OCI-LY7 (cell line): Measurements from ENCODE around the gene LRRK1. TPM values are rescaled to one million over a fixed set of nuclear protein-coding genes. Genes with fewer than 3 reads are reported as not detected.

Source experiments
- BruUV-seq: library from RNA; stranded (reverse); fragments of 400-500 nt; replicated peaks from 2 replicates; lab custom pipeline; 2021; lab: Mats Ljungman, UMichigan
- CTCF ChIA-PET: fragments of 300-600 bp; sonication (Branson Sonifier 250); formaldehyde crosslinking; loops from one replicate; lab custom pipeline; 2022; ENCODE audit warnings: antibody characterized with exemption; ENCODE audit not compliant: unreplicated experiment; lab: Charles Lee
- POLR2A ChIA-PET: fragments of 300-600 bp; sonication (Branson Sonifier 250); formaldehyde crosslinking; loops from one replicate; lab custom pipeline; 2022; ENCODE audit warnings: antibody characterized with exemption; lab: Charles Lee
- DNase-seq: peaks from one replicate; pipeline ENCODE4 v3.0.0-alpha.2; 2015; ENCODE audit warnings: low spot score
- H2AFZ ChIP-seq: fragments of 200-600 bp; sonication (generic), shearing (Covaris generic); 2 replicates; pipeline ENCODE4 v1.6.1; 2014; ENCODE audit warnings: mild to moderate bottlenecking, antibody characterized with exemption, low read length, moderate library complexity
- H3K27ac ChIP-seq: fragments of 200-600 bp; sonication (generic); 2 replicates; pipeline ENCODE4 v1.5.1; 2014; ENCODE audit warnings: mixed run types, low read depth, mild to moderate bottlenecking, moderate library complexity, low read length, inconsistent platforms; ENCODE audit not compliant: poor library complexity, severe bottlenecking
- H3K36me3 ChIP-seq: fragments of 200-600 bp; sonication (generic); 2 replicates; pipeline ENCODE4 v1.6.1; 2014; ENCODE audit warnings: mild to moderate bottlenecking, antibody characterized with exemption, low read length, moderate library complexity, mixed read lengths; ENCODE audit not compliant: insufficient read depth
- H3K4me1 ChIP-seq: fragments of 200-600 bp; sonication (generic); 2 replicates; pipeline ENCODE4 v1.5.1; 2014; ENCODE audit warnings: mild to moderate bottlenecking, low read length; ENCODE audit not compliant: insufficient read depth, poor library complexity, severe bottlenecking
- H3K4me2 ChIP-seq: fragments of 200-600 bp; sonication (generic); 2 replicates; pipeline ENCODE4 v1.6.1; 2014; ENCODE audit warnings: mild to moderate bottlenecking, low read length
- H3K4me3 ChIP-seq: fragments of 200-600 bp; sonication (generic); 2 replicates; pipeline ENCODE4 v1.5.1; 2014; ENCODE audit warnings: mild to moderate bottlenecking, low read depth, low read length; ENCODE audit not compliant: poor library complexity, severe bottlenecking
- H3K79me2 ChIP-seq: fragments of 200-600 bp; sonication (generic); 2 replicates; pipeline ENCODE4 v1.6.1; 2016; ENCODE audit warnings: low read depth, mild to moderate bottlenecking, low read length, moderate library complexity, mixed read lengths; ENCODE audit not compliant: insufficient read depth
- H3K9me2 ChIP-seq: fragments of 200-600 bp; sonication (generic); 2 replicates; pipeline ENCODE4 v1.6.1; 2016; ENCODE audit warnings: mild to moderate bottlenecking, low read length, mixed read lengths; ENCODE audit not compliant: insufficient read depth
- H3K9me3 ChIP-seq: fragments of 200-600 bp; sonication (generic); 2 replicates; pipeline ENCODE4 v1.6.1; 2014; ENCODE audit warnings: mild to moderate bottlenecking, mixed run types, low read length, mixed read lengths
- H4K20me1 ChIP-seq: fragments of 200-600 bp; sonication (generic); 2 replicates; pipeline ENCODE4 v1.6.1; 2014; ENCODE audit warnings: mild to moderate bottlenecking, antibody characterized with exemption, low read length, moderate library complexity, mixed read lengths; ENCODE audit not compliant: insufficient read depth
- CTCF ChIP-seq: fragments of 200-600 bp; sonication (generic); conservative IDR thresholded peaks from 2 replicates; pipeline ENCODE4 v1.5.1; 2014; ENCODE audit warnings: mild to moderate bottlenecking, antibody characterized with exemption, low read length, moderate library complexity, mixed read lengths
- EZH2phosphoT487 ChIP-seq: fragments of 200-600 bp; sonication (generic); IDR thresholded peaks from 2 replicates; pipeline ENCODE4 v1.6.1; 2018; ENCODE audit warnings: low read depth, borderline replicate concordance, mild to moderate bottlenecking, mixed run types, antibody characterized with exemption, low read length, moderate library complexity, mixed read lengths
- intact Hi-C: fragments of 100-400 bp; cut with micrococcal nuclease; formaldehyde crosslinking; loops from one replicate; pipeline ENCODE4 v1.10.0; 2022; ENCODE audit not compliant: unreplicated experiment
- total RNA-seq, 2 experiments: library from RNA; depleted of rRNA in 1 of 2; stranded (reverse); fragments of >200 nt in 1 of 2; shearing (Covaris generic) in 1 of 2; gene quantifications; 2 replicates each; pipeline ENCODE4 v1.2.3, GENCODE V29; 2014 to 2022

Gene LRRK1
- total RNA-seq, 2 experiments from 2014 or later, result 92.3 to 233 TPM

GRCh38 chr15:100920516-100921135, 1.5 kb downstream of the LRRK1 start:
- POLR2A ChIA-PET, result interaction anchor here (0.9 to 8.9 kb wide), 10 partner anchors 9 to 88 kb away, joined by 3 to 134 read pairs (median 4); no protein-coding TSS in a partner anchor

GRCh38 chr15:100922192-100923040, 3.3 kb downstream of the LRRK1 start:
- Histone ChIP-seq H3K9me3 (peaks cover 3% of the 10 kb centered on the region; the same call in 1 of the 2 replicates), H3K4me2 (peak overlapping the region; percentile 94), H3K4me3 (peak overlapping the region; percentile 91), H3K36me3 (peaks cover 73% of the 10 kb centered on the region), H2AFZ (no peak overlapping the region), H4K20me1 (no peaks in the 10 kb centered on the region), H3K9me2 (no peaks in the 10 kb centered on the region), H3K79me2 (peaks cover 85% of the 10 kb centered on the region), H3K27ac (peak overlapping the region; percentile 99), H3K4me1 (peaks cover 67% of the 10 kb centered on the region)
- TSS peak; percentile 22 for BruUV-seq
- ChIA-PET CTCF (no interaction called here), POLR2A (interaction anchor here (0.6 to 8.9 kb wide), 4 partner anchors 7 to 46 kb away, joined by 3 to 134 read pairs (median 10); no protein-coding TSS in a partner anchor)
- intact Hi-C loops, result loop anchor here (1.0 kb wide), 1 partner anchor 9 kb away; no protein-coding TSS in a partner anchor
- DNase-seq, result peak; percentile 74
- TF ChIP-seq CTCF (no peak), EZH2phosphoT487 (no peak)

More at GRCh38 chr15:100920516-100921135, 1.5 kb downstream of the LRRK1 start:
- Histone ChIP-seq H3K27ac (peak overlapping the region; percentile 99), H3K4me3 (peak overlapping the region; percentile 91), H4K20me1 (no peaks in the 10 kb centered on the region), H3K79me2 (peaks cover 92% of the 10 kb centered on the region), H3K4me2 (peak overlapping the region; percentile 94), H3K4me1 (peaks cover 68% of the 10 kb centered on the region), H3K9me2 (no peaks in the 10 kb centered on the region), H3K9me3 (no peaks in the 10 kb centered on the region), H2AFZ (no peak overlapping the region), H3K36me3 (peaks cover 79% of the 10 kb centered on the region)
- no peak for TF ChIP-seq EZH2phosphoT487
- no TSS peak for BruUV-seq
- DNase-seq, result peak; percentile 67
- intact Hi-C loops, result no loop called here
- CTCF ChIA-PET, result interaction anchor here (0.5 to 1.7 kb wide), 6 partner anchors 8 to 88 kb away, joined by 3 to 6 read pairs (median 3); no protein-coding TSS in a partner anchor

GRCh38 chr15:100923076-100923475, 3.9 kb downstream of the LRRK1 start:
- H3K4me1 ChIP-seq, result peaks cover 74% of the 10 kb centered on the region
- H2AFZ ChIP-seq, result no peak overlapping the region
- POLR2A ChIA-PET, result interaction anchor here (0.9 to 8.9 kb wide), 5 partner anchors 6 to 323 kb away, joined by 4 to 134 read pairs (median 4); no protein-coding TSS in a partner anchor
- peaks cover 85% of the 10 kb centered on the region for H3K79me2 ChIP-seq
- peak; percentile 30 for DNase-seq
- H3K9me3 ChIP-seq, result peaks cover 3% of the 10 kb centered on the region; the same call in 1 of the 2 replicates
- CTCF ChIA-PET, result no interaction called here
- TF ChIP-seq CTCF (no peak), EZH2phosphoT487 (no peak)
- H3K4me3 ChIP-seq, result peak overlapping the region; percentile 91
- peak overlapping the region; percentile 94 for H3K4me2 ChIP-seq
- intact Hi-C loops, result no loop called here
- H4K20me1 ChIP-seq, result no peaks in the 10 kb centered on the region
- H3K27ac ChIP-seq, result peak overlapping the region; percentile 99
- no peaks in the 10 kb centered on the region for H3K9me2 ChIP-seq
- peaks cover 78% of the 10 kb centered on the region for H3K36me3 ChIP-seq
- BruUV-seq, result no TSS peak
